Lung (tissue), 12 donors: ENCODE measurements around the gene KCNH3. TPM values are rescaled to one million over a fixed set of nuclear protein-coding genes. Genes with fewer than 3 reads are reported as not detected.

ENCODE experiments used
- ATAC-seq: fragments of 200-7000 bp; cut with Tn5 transposase; one replicate; pipeline ENCODE4 v1.9.1; 2020; ENCODE audit warnings: moderate number of reproducible peaks; ENCODE audit not compliant: insufficient read depth, low FRiP score
- DNase-seq, 3 donors: peaks; one replicate each; pipeline ENCODE4 v3.0.0-alpha.2; 2013 to 2017
- H3K27ac ChIP-seq, 2 donors: one replicate each; pipeline ENCODE4 v1.5.1; 2013; ENCODE audit warnings: mild to moderate bottlenecking in 2 of 2, moderate library complexity in 2 of 2, control low read depth in 1 of 2, inconsistent platforms in 1 of 2, low read depth in 1 of 2, low read length in 1 of 2
- H3K27me3 ChIP-seq, 3 donors: one replicate each; pipeline ENCODE4 v1.5.1; 2013; ENCODE audit warnings: low read length in 2 of 3; ENCODE audit not compliant: control insufficient read depth in 3 of 3, insufficient read depth in 3 of 3
- H3K36me3 ChIP-seq, 4 donors: one replicate each; pipeline ENCODE4 v1.5.1; 2013; ENCODE audit warnings: low read length in 4 of 4, mild to moderate bottlenecking in 1 of 4, moderate library complexity in 1 of 4; ENCODE audit not compliant: control insufficient read depth in 4 of 4, insufficient read depth in 4 of 4
- H3K4me1 ChIP-seq, 5 donors: one replicate each; pipeline ENCODE4 v1.5.1; 2013; ENCODE audit warnings: low read length in 5 of 5, mild to moderate bottlenecking in 2 of 5, moderate library complexity in 1 of 5; ENCODE audit not compliant: control insufficient read depth in 5 of 5, insufficient read depth in 5 of 5
- H3K4me3 ChIP-seq: one replicate; pipeline ENCODE4 v1.5.1; 2013; ENCODE audit warnings: mild to moderate bottlenecking, control low read depth, moderate library complexity
- H3K9ac ChIP-seq, 2 donors: one replicate each; pipeline ENCODE4 v1.5.1; 2013; ENCODE audit warnings: low read length in 2 of 2, control low read depth in 1 of 2; ENCODE audit not compliant: insufficient read depth in 1 of 2
- H3K9me3 ChIP-seq, 4 donors: one replicate each; pipeline ENCODE4 v1.5.1; 2013; ENCODE audit warnings: low read length in 3 of 4, mild to moderate bottlenecking in 1 of 4, moderate library complexity in 1 of 4; ENCODE audit not compliant: control insufficient read depth in 4 of 4, insufficient read depth in 3 of 4
- WGBS, 2 donors: extraction: QIAGEN DNeasy Blood & Tissue Kit; methylation state at CpG; one replicate each; pipeline ENCODE4 v1.1.7; 2013; 5-methylcytosine and 5-hydroxymethylcytosine counted together
- polyA plus RNA-seq, 2 donors: library from polyadenylated mRNA; stranded (reverse); fragments of 200-250 nt; gene quantifications; one replicate each; pipeline ENCODE4 v1.2.1, GENCODE V29; 2013
- total RNA-seq, 2 donors: library from RNA; depleted of rRNA in 1 of 2; stranded (reverse); fragments of >200 nt in 1 of 2; gene quantifications; one replicate each; pipeline ENCODE4 v1.2.1, GENCODE V29; 2014 to 2021
- TF ChIP-seq, protein P1 (sequence below): IDR thresholded peaks from 2 replicates; pipeline ENCODE4 v1.5.1; 2012; ENCODE audit warnings: mild to moderate bottlenecking; ENCODE audit errors: control extremely low read depth, extremely low read depth
- donor health status: control.
- donor health status: control.
- donor health status: Bipolar disorder and iron deficiency.
- donor health status: healthy.
- donor health status: DM: yes; HTN: yes; CAD: no.

The KCNH3 gene
- total and polyA plus RNA-seq, 4 donors = 1.1 to 7.1 (median 1.6) TPM

DNA sequence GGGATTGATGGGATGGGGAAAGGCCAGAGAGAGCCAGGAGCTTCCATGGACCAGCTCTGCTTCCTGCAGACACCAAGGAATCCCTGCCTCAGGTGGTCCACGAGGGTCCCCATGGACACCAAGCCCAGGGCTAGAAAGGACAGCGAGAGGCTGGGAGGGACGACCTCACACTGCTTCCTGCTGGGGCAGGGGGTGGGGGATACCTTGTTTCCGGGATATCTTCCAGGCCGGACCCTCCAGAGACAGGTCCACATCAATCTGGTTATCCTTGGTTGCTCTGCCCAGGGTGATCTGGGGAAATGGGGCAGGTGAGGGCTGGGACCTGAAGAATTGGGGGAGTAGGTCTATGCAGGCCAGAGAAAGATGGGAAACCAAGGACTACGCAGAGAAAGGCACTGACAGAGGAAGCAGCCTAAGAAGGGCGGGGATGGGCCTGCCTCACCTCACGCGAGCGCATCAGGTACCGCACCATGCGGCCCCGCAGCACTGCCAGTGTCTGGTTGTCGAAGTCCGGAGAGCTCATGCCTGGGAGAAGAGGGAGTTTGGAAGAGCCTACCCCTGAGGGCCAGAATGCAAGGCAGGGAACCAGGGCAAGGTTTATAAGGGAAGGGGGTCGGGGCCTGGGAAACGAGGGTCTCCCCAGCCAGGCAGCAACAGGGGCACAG lies 20.3 kb downstream of the KCNH3 start:
- Histone ChIP-seq H3K36me3 (peaks cover 17 to 65% (median 29%) of the 10 kb centered on the region in 4 donors), H3K4me1 (no peaks in the 10 kb centered on the region), H3K4me3 (no peak overlapping the region), H3K27ac (no peak overlapping the region), H3K9me3 (no peaks in the 10 kb centered on the region), H3K9ac (no peak overlapping the region), H3K27me3 (no peaks in the 10 kb centered on the region)
- TF ChIP-seq, protein P1, sequence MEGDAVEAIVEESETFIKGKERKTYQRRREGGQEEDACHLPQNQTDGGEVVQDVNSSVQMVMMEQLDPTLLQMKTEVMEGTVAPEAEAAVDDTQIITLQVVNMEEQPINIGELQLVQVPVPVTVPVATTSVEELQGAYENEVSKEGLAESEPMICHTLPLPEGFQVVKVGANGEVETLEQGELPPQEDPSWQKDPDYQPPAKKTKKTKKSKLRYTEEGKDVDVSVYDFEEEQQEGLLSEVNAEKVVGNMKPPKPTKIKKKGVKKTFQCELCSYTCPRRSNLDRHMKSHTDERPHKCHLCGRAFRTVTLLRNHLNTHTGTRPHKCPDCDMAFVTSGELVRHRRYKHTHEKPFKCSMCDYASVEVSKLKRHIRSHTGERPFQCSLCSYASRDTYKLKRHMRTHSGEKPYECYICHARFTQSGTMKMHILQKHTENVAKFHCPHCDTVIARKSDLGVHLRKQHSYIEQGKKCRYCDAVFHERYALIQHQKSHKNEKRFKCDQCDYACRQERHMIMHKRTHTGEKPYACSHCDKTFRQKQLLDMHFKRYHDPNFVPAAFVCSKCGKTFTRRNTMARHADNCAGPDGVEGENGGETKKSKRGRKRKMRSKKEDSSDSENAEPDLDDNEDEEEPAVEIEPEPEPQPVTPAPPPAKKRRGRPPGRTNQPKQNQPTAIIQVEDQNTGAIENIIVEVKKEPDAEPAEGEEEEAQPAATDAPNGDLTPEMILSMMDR = no peak
- DNase-seq = no peak
- ATAC-seq = no peak
- 96% methylated on average over 17 of the region's 17 CpGs for WGBS, 2 donors

DNA sequence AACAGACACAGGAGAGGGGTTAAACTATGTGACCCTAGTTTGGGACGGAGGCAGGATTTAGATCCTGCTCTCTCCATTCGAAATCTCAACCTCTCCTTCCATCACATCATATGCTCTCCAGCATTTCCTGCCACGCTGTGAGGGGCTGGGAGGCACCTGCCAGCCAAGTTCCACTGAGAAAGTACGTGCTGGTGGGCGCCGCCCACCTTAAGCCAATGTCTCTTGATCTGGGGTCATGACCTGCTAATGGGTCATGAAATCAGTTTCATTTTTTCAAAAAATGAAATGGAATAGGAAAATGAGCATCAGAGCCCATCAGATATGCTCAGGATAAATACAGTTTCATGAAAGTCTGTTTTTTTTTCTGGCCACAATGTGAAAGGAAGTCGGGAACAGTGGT lies 21.9 kb downstream of the KCNH3 start:
- H3K9ac ChIP-seq = no peak overlapping the region
- DNase-seq (no peak), ATAC-seq (no peak)
- H3K9me3 ChIP-seq = no peaks in the 10 kb centered on the region
- H3K27ac ChIP-seq = no peak overlapping the region
- peaks cover 17 to 76% (median 37%) of the 10 kb centered on the region in 4 donors for H3K36me3 ChIP-seq
- 87 to 95% methylated on average over 7 of the region's 7 CpGs for WGBS, 2 donors
- no peak overlapping the region for H3K4me3 ChIP-seq
- no peaks in the 10 kb centered on the region for H3K27me3 ChIP-seq
- peaks cover 0 to 4% (median 0%) of the 10 kb centered on the region in 5 donors for H3K4me1 ChIP-seq
- TF ChIP-seq, protein P1 = no peak

DNA sequence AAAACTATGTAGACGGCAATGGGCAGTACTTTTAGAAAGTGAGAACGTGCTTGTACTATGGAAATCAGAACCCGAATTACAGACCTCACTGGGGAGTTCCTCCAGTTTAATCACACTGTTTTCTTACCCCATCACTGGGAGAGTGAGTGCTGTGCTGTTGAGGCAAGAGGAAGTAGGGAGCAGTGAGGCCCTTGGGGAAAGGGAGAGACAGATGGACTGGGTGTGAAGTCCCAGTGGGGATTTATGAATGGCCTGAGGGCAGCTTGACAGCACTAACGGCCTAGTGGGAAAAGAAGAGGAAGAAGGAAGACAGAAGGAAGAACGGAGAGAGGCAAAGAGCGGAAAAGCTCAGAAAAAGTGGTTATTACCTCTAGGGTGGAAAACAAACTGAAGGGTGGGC lies 23.4 kb downstream of the KCNH3 start:
- H3K4me3 ChIP-seq = no peak overlapping the region
- H3K27ac ChIP-seq = no peak overlapping the region
- DNase-seq = peak in 1 of 3 donors; percentile 1
- peaks cover 0 to 8% (median 7%) of the 10 kb centered on the region in 5 donors for H3K4me1 ChIP-seq
- peaks cover 17 to 63% (median 35%) of the 10 kb centered on the region in 4 donors for H3K36me3 ChIP-seq
- 86 to 88% methylated on average over 6 of the region's 6 CpGs for WGBS, 2 donors
- ATAC-seq = no peak
- no peaks in the 10 kb centered on the region for H3K27me3 ChIP-seq
- TF ChIP-seq, protein P1 = no peak
- no peak overlapping the region for H3K9ac ChIP-seq
- H3K9me3 ChIP-seq = no peaks in the 10 kb centered on the region
